CD4-positive, CD25-positive, alpha-beta regulatory T cell (primary cell): ENCODE results near the gene CDH13. TPM values are rescaled to one million over a fixed set of nuclear protein-coding genes. Genes with fewer than 3 reads are reported as not detected.

Source experiments
- ATAC-seq, 2 donors: fragments of 150-1000 bp; cut with Tn5 transposase; one replicate each; pipeline ENCODE4 v1.10.0; 2021; ENCODE audit warnings: low read depth in 2 of 2, moderate number of reproducible peaks in 2 of 2, moderate library complexity in 1 of 2
- DNase-seq, 3 donors: peaks; one replicate each; pipeline versions ENCODE4 v3.0.0 to v3.0.0-alpha.2; 2012 to 2022; ENCODE audit warnings: mixed read lengths in 1 of 3
- H3K27ac ChIP-seq: one replicate; pipeline ENCODE4 v1.7.0; 2013; ENCODE audit warnings: mild to moderate bottlenecking, low read length; ENCODE audit not compliant: insufficient read depth, poor library complexity, severe bottlenecking
- H3K27me3 ChIP-seq: one replicate; pipeline ENCODE4 v1.7.0; 2013; ENCODE audit warnings: low read length; ENCODE audit not compliant: control insufficient read depth, insufficient read depth
- H3K36me3 ChIP-seq: one replicate; pipeline ENCODE4 v1.7.0; 2013; ENCODE audit warnings: mild to moderate bottlenecking, low read length, moderate library complexity; ENCODE audit not compliant: control insufficient read depth, insufficient read depth
- H3K4me1 ChIP-seq: 2 replicates; pipeline ENCODE4 v1.7.0; 2013; ENCODE audit warnings: mild to moderate bottlenecking, low read length; ENCODE audit not compliant: insufficient read depth, control insufficient read depth, poor library complexity, severe bottlenecking
- H3K4me3 ChIP-seq: one replicate; pipeline ENCODE4 v1.7.0; 2013; ENCODE audit warnings: low read depth, mild to moderate bottlenecking, low read length, moderate library complexity
- H3K9me3 ChIP-seq, 2 experiments: 1 replicate in 1 of 2; 2 replicates in 1 of 2; pipeline ENCODE4 v1.7.0; 2013; ENCODE audit warnings: low read length in 2 of 2, mild to moderate bottlenecking in 1 of 2, moderate library complexity in 1 of 2; ENCODE audit not compliant: control insufficient read depth in 2 of 2
- H3K27ac Mint-ChIP-seq, 3 donors: one replicate each; pipeline ENCODE4 v1.8.0; 2020 to 2022; ENCODE audit warnings: mild to moderate bottlenecking in 3 of 3, mixed read lengths in 3 of 3, moderate library complexity in 2 of 3
- H3K27me3 Mint-ChIP-seq: one replicate; pipeline ENCODE4 v1.8.0; 2022; ENCODE audit warnings: mild to moderate bottlenecking, mixed read lengths
- H3K36me3 Mint-ChIP-seq: one replicate; pipeline ENCODE4 v1.8.0; 2020; ENCODE audit warnings: mixed read lengths
- H3K4me1 Mint-ChIP-seq, 4 donors: one replicate each; pipeline ENCODE4 v1.8.0; 2020 to 2022; ENCODE audit warnings: mixed read lengths in 4 of 4, mild to moderate bottlenecking in 1 of 4
- H3K4me3 Mint-ChIP-seq, 4 donors: one replicate each; pipeline ENCODE4 v1.8.0; 2020 to 2022; ENCODE audit warnings: mild to moderate bottlenecking in 4 of 4, mixed read lengths in 4 of 4, moderate library complexity in 3 of 4
- H3K9me3 Mint-ChIP-seq, 7 donors: one replicate each; pipeline ENCODE4 v1.8.0; 2020 to 2022; ENCODE audit warnings: mixed read lengths in 7 of 7, mild to moderate bottlenecking in 3 of 7, moderate library complexity in 2 of 7
- polyA plus RNA-seq, 4 donors: library from polyadenylated mRNA; unstranded; fragments of 300-500 nt; fragmentation: Illumina TruSeq; gene quantifications; one replicate each; pipeline ENCODE4 v1.2.3, GENCODE V29; 2021
- total RNA-seq: library from RNA; stranded (reverse); gene quantifications from one replicate; pipeline ENCODE4 v1.2.3, GENCODE V29; 2022

CDH13 gene
- total and polyA plus RNA-seq, 5 donors from 2014 or later: not detected

DNA sequence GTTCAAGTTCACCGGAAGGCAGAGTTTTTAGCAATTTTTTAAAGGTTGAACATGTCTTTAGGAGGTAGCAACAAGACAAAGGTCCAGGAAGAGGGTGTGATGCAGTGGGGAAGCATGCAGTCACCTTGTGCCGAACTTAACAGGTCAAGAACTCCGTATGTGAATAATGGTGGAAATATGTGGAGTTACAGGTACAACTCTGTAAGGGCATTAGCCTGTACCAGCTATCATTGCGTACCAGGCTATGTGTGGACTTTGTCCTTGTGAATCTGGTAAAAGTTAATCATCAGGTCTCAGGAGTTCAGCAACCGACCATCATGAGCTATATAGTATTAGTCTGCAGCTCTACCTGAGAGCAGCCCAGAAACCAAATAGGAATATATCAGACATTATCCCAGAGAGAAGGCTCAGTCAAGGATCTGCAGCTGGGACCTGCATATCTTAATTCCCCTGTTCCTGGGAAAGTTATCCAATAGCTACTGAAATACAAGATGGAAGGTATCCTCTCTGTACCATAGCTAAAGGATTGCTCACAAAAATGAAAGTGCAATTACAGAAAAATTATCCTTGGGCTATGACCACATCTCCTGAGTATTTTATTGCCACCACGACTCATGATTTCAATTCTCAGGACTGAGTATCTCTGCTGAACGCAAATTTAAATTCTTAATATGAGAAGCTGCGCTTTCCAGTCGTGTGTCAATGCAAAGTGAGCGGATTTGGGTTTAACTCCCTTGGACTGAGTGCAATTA lies 469.3 kb downstream of the CDH13 start:
- Mint-ChIP-seq H3K36me3 (no peaks in the 10 kb centered on the region), H3K27ac (no peak overlapping the region), H3K4me3 (no peak overlapping the region), H3K27me3 (no peaks in the 10 kb centered on the region), H3K9me3 (peaks cover 1 to 19% (median 5%) of the 10 kb centered on the region in 7 donors), H3K4me1 (no peaks in the 10 kb centered on the region)
- ATAC-seq: no peak
- Histone ChIP-seq H3K4me3 (no peak overlapping the region), H3K27ac (no peak overlapping the region), H3K36me3 (no peaks in the 10 kb centered on the region), H3K9me3 (peaks cover 0 to 3% of the 10 kb centered on the region in 2 experiments), H3K27me3 (no peaks in the 10 kb centered on the region), H3K4me1 (no peaks in the 10 kb centered on the region)
- DNase-seq: no peak

- no peaks in the 10 kb centered on the region for H3K36me3 ChIP-seq
- H3K4me3 ChIP-seq: no peak overlapping the region
- no peaks in the 10 kb centered on the region for H3K27me3 ChIP-seq
- Mint-ChIP-seq H3K4me3 (no peak overlapping the region), H3K4me1 (no peaks in the 10 kb centered on the region), H3K27ac (no peak overlapping the region), H3K36me3 (no peaks in the 10 kb centered on the region), H3K9me3 (peaks cover 1 to 23% (median 7%) of the 10 kb centered on the region in 7 donors), H3K27me3 (no peaks in the 10 kb centered on the region)
- no peak for ATAC-seq
- DNase-seq: no peak
- no peaks in the 10 kb centered on the region for H3K4me1 ChIP-seq
- peaks cover 0 to 3% of the 10 kb centered on the region in 2 experiments for H3K9me3 ChIP-seq
- no peak overlapping the region for H3K27ac ChIP-seq
These were observed 471.8 kb downstream of the CDH13 start for GRCh38 chr16:83098536-83098935.

DNA sequence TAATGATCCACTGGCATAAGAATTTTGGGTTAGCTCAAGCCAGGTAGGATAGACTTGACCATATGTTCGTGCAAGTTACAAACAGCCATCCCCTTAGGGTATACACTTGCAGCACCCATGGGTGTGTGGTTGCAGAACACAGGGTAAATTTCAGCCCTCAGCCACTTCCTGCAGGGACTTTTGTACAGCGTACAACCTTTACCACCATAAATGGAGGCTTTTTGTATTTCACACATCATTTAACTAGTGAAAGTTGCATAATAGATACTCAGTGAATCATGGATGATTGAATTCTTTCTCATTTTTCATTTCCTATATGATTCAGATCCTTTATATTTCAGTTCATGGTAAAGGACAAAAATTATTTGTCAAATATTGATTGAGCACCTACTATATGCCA lies 473.9 kb downstream of the CDH13 start:
- no peak overlapping the region for H3K4me3 Mint-ChIP-seq
- peaks cover 4 to 18% (median 6%) of the 10 kb centered on the region in 7 donors for H3K9me3 Mint-ChIP-seq
- H3K27ac Mint-ChIP-seq: no peak overlapping the region
- no peaks in the 10 kb centered on the region for H3K4me1 Mint-ChIP-seq
- Histone ChIP-seq H3K27ac (no peak overlapping the region), H3K9me3 (peaks cover 0 to 3% of the 10 kb centered on the region in 2 experiments), H3K4me1 (no peaks in the 10 kb centered on the region), H3K4me3 (no peak overlapping the region), H3K27me3 (no peaks in the 10 kb centered on the region), H3K36me3 (no peaks in the 10 kb centered on the region)
- H3K27me3 Mint-ChIP-seq: no peaks in the 10 kb centered on the region
- DNase-seq: no peak
- no peaks in the 10 kb centered on the region for H3K36me3 Mint-ChIP-seq
- ATAC-seq: no peak

- no peak for ATAC-seq
- peaks cover 4 to 21% (median 6%) of the 10 kb centered on the region in 7 donors for H3K9me3 Mint-ChIP-seq
These were observed 475.6 kb downstream of the CDH13 start for GRCh38 chr16:83102336-83102735.

DNA sequence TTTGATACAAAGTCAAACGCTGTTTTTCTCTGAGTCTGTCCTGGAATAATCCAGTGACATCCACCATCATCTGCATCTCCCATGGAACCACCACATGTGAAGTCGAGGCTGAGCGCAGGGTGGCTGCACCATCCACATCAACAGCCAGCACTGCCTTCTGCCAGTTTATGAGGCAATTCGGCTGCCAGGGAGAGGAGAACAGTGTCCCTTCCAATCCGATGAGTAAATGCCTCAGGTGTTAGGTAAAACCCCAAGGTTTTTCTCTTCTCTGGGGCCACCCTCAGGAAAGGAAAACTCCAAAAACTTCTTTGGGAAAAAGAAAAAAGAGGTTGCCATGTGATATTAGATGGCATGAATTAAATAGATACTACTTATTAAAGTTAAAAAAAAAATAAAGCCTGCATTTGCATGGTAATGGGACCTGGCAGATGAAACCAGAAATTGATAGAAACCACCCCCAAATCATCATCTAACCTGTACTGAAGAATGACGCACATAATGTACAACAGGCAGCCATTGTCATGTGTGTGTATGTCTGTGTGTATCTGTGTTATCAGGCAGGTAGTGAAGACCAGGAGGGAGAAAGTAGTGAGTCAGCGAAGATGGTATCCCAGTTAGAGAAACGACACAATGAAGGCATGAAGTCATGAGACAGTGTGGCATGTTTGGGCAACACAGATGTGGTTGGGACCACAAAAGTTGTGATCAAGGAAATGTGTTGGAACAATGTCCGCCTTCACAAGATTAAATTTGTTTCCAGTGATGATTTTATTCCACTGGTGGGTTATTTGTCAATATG lies 478.7 kb downstream of the CDH13 start:
- no peak for DNase-seq

More at GRCh38 chr16:83102336-83102735, 475.6 kb downstream of the CDH13 start:
- Histone ChIP-seq H3K4me3 (no peak overlapping the region), H3K27ac (no peak overlapping the region), H3K4me1 (no peaks in the 10 kb centered on the region), H3K36me3 (no peaks in the 10 kb centered on the region), H3K9me3 (peaks cover 0 to 3% of the 10 kb centered on the region in 2 experiments), H3K27me3 (no peaks in the 10 kb centered on the region)
- Mint-ChIP-seq H3K27me3 (no peaks in the 10 kb centered on the region), H3K4me1 (no peaks in the 10 kb centered on the region), H3K27ac (no peak overlapping the region), H3K36me3 (no peaks in the 10 kb centered on the region), H3K4me3 (no peak overlapping the region)
- DNase-seq: no peak

DNA sequence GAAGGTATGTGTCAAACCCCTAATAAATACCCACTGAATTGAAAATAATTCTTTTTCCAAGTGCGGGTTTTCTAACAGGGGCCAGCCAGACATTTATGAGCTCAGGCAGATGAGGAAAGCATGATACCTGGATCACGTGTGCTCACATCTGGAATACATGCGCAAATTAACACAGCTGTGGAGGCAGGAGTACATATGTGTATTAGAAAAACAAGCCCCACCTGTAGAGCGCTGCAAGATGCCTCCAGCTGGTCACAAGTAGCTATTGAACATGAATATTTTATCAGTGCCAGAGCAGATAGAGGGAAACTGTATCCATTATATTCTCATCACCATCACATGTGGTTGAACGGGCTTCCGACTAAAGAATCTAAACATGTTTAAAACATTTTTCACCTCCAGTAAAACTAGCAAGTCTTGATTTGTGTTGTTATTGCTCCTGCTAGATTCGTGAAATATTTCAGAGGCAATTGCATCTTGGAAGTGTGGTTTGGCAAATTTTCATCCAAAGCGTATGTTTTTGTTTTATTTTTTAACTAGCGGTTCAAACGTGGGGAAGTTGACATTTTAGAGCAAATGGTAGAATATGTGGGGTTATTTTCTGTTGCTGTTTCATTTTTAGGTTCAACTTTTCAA lies 482.8 kb downstream of the CDH13 start:
- Mint-ChIP-seq H3K27me3 (peaks cover 4% of the 10 kb centered on the region), H3K36me3 (no peaks in the 10 kb centered on the region), H3K4me1 (no peaks in the 10 kb centered on the region), H3K9me3 (peaks cover 0 to 5% (median 1%) of the 10 kb centered on the region in 7 donors), H3K27ac (no peak overlapping the region), H3K4me3 (no peak overlapping the region)
- no peak for DNase-seq
- no peaks in the 10 kb centered on the region for H3K4me1 ChIP-seq
- no peaks in the 10 kb centered on the region for H3K9me3 ChIP-seq
- no peak overlapping the region for H3K4me3 ChIP-seq
- ATAC-seq: no peak
- no peaks in the 10 kb centered on the region for H3K27me3 ChIP-seq
- no peak overlapping the region for H3K27ac ChIP-seq
- no peaks in the 10 kb centered on the region for H3K36me3 ChIP-seq

More for the DNA sequence above, 478.7 kb downstream of the CDH13 start:
- Histone ChIP-seq H3K4me3 (no peak overlapping the region), H3K9me3 (no peaks in the 10 kb centered on the region), H3K4me1 (no peaks in the 10 kb centered on the region), H3K36me3 (no peaks in the 10 kb centered on the region), H3K27ac (no peak overlapping the region), H3K27me3 (no peaks in the 10 kb centered on the region)
- no peak for ATAC-seq
- Mint-ChIP-seq H3K27ac (no peak overlapping the region), H3K4me1 (no peaks in the 10 kb centered on the region), H3K27me3 (no peaks in the 10 kb centered on the region), H3K9me3 (peaks cover 1 to 10% (median 5%) of the 10 kb centered on the region in 7 donors), H3K4me3 (no peak overlapping the region), H3K36me3 (no peaks in the 10 kb centered on the region)

GRCh38 chr16:83110269-83110668 lies 483.5 kb downstream of the CDH13 start:
- no peaks in the 10 kb centered on the region for H3K36me3 ChIP-seq
- no peak overlapping the region for H3K4me3 ChIP-seq
- no peaks in the 10 kb centered on the region for H3K4me1 ChIP-seq
- no peaks in the 10 kb centered on the region for H3K36me3 Mint-ChIP-seq
- H3K27ac Mint-ChIP-seq: no peak overlapping the region
- peaks cover 0 to 5% (median 1%) of the 10 kb centered on the region in 7 donors for H3K9me3 Mint-ChIP-seq
- ATAC-seq (no peak), DNase-seq (no peak)
- H3K9me3 ChIP-seq: no peaks in the 10 kb centered on the region
- peaks cover 4% of the 10 kb centered on the region for H3K27me3 Mint-ChIP-seq
- no peak overlapping the region for H3K27ac ChIP-seq
- no peak overlapping the region for H3K4me3 Mint-ChIP-seq
- no peaks in the 10 kb centered on the region for H3K27me3 ChIP-seq
- H3K4me1 Mint-ChIP-seq: no peaks in the 10 kb centered on the region
